ENCODE measurements around the gene LARP1. TPM values are rescaled to one million over a fixed set of nuclear protein-coding genes. Genes with fewer than 3 reads are reported as not detected.

LARP1 gene
- total RNA-seq, 2 experiments from 2014 or later, result 214 to 218 TPM

DNA sequence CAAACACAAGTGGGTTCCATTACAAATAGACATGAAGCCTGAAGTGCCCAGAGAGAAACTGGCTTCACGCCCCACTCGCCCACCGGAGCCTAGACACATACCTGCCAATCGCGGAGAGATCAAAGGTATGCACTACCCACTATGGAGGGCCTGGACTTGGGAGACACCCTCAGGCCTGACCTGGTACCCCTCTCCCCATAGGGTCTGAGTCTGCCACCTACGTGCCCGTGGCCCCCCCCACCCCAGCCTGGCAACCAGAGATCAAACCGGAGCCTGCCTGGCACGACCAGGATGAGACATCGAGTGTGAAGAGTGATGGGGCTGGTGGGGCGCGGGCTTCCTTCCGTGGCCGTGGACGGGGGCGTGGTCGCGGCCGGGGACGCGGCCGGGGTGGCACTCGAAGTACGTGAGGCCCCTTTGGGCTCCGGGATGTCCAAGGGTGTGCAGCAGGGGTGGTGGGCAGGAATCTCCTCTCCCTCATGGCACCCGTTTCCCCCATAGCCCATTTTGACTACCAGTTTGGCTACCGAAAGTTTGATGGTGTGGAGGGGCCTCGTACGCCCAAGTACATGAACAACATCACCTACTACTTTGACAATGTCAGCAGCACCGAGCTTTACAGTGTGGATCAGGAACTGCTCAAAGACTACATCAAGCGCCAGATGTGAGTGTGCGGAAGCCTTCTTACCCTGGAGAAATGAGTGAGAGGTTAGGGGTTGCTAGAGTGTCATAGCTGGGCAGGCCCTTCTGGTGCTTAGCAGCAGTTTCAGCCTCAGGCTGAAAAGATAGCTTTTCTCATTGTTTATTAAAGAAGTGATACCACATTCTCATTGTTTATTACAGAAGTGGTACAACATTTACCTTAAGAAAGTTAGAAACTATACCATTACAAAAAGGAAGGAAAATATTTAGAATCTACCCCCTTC, 38.7 kb downstream of the LARP1 start:
- peaks cover 6% of the 10 kb centered on the region for H3K4me1 Mint-ChIP-seq (ENCODE audit: low read depth)
- H3K9me3 Mint-ChIP-seq, result no peaks in the 10 kb centered on the region
- H3K27me3 Mint-ChIP-seq, result no peaks in the 10 kb centered on the region
- peaks cover 54% of the 10 kb centered on the region for H3K36me3 Mint-ChIP-seq (ENCODE audit: low read depth)
- TF ChIP-seq, protein P1, sequence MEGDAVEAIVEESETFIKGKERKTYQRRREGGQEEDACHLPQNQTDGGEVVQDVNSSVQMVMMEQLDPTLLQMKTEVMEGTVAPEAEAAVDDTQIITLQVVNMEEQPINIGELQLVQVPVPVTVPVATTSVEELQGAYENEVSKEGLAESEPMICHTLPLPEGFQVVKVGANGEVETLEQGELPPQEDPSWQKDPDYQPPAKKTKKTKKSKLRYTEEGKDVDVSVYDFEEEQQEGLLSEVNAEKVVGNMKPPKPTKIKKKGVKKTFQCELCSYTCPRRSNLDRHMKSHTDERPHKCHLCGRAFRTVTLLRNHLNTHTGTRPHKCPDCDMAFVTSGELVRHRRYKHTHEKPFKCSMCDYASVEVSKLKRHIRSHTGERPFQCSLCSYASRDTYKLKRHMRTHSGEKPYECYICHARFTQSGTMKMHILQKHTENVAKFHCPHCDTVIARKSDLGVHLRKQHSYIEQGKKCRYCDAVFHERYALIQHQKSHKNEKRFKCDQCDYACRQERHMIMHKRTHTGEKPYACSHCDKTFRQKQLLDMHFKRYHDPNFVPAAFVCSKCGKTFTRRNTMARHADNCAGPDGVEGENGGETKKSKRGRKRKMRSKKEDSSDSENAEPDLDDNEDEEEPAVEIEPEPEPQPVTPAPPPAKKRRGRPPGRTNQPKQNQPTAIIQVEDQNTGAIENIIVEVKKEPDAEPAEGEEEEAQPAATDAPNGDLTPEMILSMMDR (IDR thresholded peaks at IDR 0.05), result no peak
- ChIA-PET POLR2A (interaction anchor here (1.0 kb wide), 1 partner anchor 56 kb away, joined by 3 read pairs; the partner anchor contains the start of gene FAXDC2), CTCF (interaction anchor here (0.6 to 1.1 kb wide), 2 partner anchors 11 to 143 kb away, joined by 3 read pairs; no protein-coding TSS in a partner anchor)
- ATAC-seq (no peak), DNase-seq (no peak)
- no peak overlapping the region for H3K4me3 Mint-ChIP-seq
- intact Hi-C loops (cut with micrococcal nuclease), result no loop called here
- H3K27ac Mint-ChIP-seq, result no peak overlapping the region

DNA sequence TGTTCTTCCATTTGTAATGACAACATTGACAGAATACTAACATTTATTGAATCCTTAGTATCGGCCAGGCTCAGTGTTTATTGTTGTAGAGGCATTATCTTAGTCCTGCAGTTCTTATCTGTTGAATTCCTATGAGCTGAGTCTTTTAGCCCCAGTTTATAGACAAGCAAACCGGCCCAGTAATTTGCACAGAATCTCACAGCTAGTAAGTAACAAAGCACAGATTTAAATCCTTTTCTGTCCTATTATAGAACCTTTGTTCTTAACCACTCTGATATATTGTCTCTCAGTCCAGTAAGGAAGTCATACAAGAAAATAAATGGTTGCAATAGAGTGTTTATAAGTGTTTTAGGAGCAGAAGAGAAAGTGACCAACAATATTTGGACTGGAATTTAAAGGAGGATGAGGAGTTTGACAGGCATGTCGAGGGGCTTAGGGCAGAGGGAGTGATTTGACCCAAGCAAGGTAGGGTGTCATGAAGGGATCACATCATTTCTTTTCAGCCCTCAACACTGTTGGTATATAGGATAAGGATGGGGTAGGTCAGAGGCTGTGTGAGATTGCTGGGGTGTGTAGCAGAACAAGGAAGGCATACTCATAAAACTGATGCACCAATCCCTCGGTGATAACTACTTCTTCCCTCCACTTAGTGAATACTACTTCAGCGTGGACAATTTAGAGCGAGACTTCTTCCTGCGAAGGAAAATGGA, 39.5 kb downstream of the LARP1 start:
- Mint-ChIP-seq H3K27me3 (no peaks in the 10 kb centered on the region), H3K36me3 (ENCODE audit: low read depth) (peaks cover 62% of the 10 kb centered on the region), H3K4me1 (ENCODE audit: low read depth) (peaks cover 13% of the 10 kb centered on the region), H3K27ac (peak overlapping the region; percentile 0), H3K4me3 (no peak overlapping the region), H3K9me3 (no peaks in the 10 kb centered on the region)
- TF ChIP-seq, protein P1 (IDR thresholded peaks at IDR 0.05), result no peak
- CTCF ChIA-PET, result interaction anchor here (0.6 to 1.1 kb wide), 2 partner anchors 11 to 144 kb away, joined by 3 read pairs; no protein-coding TSS in a partner anchor
- no peak for DNase-seq
- ATAC-seq, result no peak
- intact Hi-C loops (cut with micrococcal nuclease), result no loop called here
- POLR2A ChIA-PET, result interaction anchor here (1.0 kb wide), 1 partner anchor 56 kb away, joined by 3 read pairs; the partner anchor contains the start of gene FAXDC2

DNA sequence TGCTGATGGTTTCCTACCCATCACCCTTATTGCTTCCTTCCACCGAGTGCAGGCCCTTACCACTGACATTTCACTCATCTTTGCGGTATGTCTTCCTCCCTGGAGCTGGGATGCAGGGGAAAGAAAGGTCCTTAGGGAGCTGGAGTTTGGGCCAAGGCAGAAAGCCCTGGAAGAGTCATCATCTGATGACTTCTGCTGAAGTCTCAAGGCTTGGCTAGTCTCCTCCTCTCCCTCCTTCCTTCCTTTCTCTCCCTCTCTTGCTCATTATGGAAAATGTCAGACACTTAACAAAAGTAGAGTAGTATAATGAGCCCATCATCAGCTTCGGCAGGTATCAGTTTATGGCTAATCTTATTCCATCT, 40.0 kb downstream of the LARP1 start:
- H3K36me3 Mint-ChIP-seq (ENCODE audit: low read depth), result peaks cover 63% of the 10 kb centered on the region

DNA sequence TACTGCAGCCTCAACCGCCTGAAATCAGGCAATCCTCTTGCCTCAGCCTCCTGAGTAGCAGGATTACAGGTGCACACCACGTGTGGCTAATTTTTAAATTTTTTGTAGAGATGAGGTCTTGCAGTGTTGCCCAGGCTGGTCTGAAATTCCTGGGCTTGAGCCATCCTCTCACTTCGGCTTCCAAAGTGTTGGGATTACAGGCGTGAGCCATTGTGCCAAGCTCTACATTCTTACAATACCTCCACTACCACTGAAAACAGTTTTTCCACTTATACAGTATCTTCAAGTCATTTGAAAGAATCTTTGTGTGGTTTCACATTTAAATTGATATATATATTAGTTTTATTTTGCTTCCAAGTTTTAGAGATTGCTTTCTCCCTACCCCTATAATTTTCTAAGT, 42.6 kb downstream of the LARP1 start:
- H3K27me3 Mint-ChIP-seq, result no peaks in the 10 kb centered on the region
- peaks cover 67% of the 10 kb centered on the region for H3K36me3 Mint-ChIP-seq (ENCODE audit: low read depth)

More for the DNA sequence above, 40.0 kb downstream of the LARP1 start:
- intact Hi-C loops (cut with micrococcal nuclease), result no loop called here
- Mint-ChIP-seq H3K27ac (no peak overlapping the region), H3K27me3 (no peaks in the 10 kb centered on the region), H3K4me3 (no peak overlapping the region), H3K4me1 (ENCODE audit: low read depth) (peaks cover 14% of the 10 kb centered on the region), H3K9me3 (no peaks in the 10 kb centered on the region)
- no peak for DNase-seq
- ATAC-seq, result no peak
- CTCF ChIA-PET, result no interaction called here
- TF ChIP-seq, protein P1 (IDR thresholded peaks at IDR 0.05), result no peak
- POLR2A ChIA-PET, result no interaction called here

More for the DNA sequence above, 42.6 kb downstream of the LARP1 start:
- no peak for DNase-seq
- Mint-ChIP-seq H3K27ac (no peak overlapping the region), H3K4me3 (no peak overlapping the region), H3K4me1 (ENCODE audit: low read depth) (peaks cover 14% of the 10 kb centered on the region), H3K9me3 (no peaks in the 10 kb centered on the region)
- TF ChIP-seq, protein P1 (IDR thresholded peaks at IDR 0.05), result no peak
- intact Hi-C loops (cut with micrococcal nuclease), result no loop called here
- ATAC-seq, result no peak
- ChIA-PET CTCF (interaction anchor here (1.4 kb wide), 1 partner anchor 13 kb away, joined by 3 read pairs; no protein-coding TSS in a partner anchor), POLR2A (no interaction called here)

Data from activated CD8-positive, alpha-beta T cell treated with anti-CD3 and anti-CD28 coated beads for 36 hours (primary cell).